NCI-H2171 treated with DMSO at 0.1 percent for 48 hours (cell line): ENCODE data around the gene OR4D1.

ENCODE experiments used
- DNase-seq: peaks from one replicate; lab custom pipeline; 2025; lab: John Stamatoyannopoulos, UW

The OR4D1 gene

DNA sequence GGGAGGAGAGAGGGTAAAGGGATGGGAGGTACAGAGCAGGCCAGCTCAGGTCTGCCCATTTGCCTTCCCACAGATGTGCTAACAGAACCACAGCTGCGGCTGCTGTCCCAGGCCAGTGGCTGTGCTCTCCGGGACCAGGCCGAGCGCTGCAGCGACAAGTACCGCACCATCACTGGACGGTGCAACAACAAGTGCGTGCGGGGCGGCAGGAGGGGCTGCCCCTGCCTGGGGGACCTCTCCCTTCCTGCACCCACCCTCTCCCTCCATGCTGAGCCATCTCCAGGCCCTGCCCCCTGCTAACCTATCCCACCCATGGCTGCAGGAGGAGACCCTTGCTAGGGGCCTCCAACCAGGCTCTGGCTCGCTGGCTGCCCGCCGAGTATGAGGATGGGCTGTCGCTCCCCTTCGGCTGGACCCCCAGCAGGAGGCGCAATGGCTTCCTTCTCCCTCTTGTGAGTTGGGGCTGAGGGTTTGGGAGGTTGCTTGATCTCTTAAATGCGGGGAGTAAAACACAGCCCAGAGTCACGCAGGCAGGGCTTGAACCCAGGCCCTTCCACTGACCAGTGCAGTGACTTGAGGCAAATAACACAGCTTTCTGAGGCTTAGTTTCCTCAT lies 45.6 kb downstream of the OR4D1 start:
- no peak for DNase-seq

GRCh38 chr17:58195518-58196123 lies 47.4 kb downstream of the OR4D1 start:
- no peak for DNase-seq

DNA sequence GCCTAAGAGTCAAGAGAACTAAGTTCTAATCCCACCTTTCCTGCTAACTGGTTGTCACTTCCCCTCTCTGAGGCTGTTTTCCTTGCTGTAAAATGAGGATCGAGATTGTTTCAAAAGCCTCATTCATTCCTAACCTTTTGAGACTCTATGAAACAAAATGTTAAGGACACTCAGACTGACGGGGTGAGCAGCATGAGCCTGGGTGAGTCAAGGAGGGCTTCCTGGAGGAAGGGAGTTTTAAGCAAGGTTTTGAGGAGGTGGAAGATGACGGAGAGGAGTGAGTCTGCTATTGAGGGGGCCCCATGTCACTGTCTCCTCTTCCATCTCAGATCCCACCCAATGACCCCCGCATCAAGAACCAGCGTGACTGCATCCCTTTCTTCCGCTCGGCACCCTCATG lies 48.4 kb downstream of the OR4D1 start:
- DNase-seq, result no peak

- DNase-seq, result peak; percentile 35
These were observed 51.9 kb downstream of the OR4D1 start for GRCh38 chr17:58200024-58200633.

DNA sequence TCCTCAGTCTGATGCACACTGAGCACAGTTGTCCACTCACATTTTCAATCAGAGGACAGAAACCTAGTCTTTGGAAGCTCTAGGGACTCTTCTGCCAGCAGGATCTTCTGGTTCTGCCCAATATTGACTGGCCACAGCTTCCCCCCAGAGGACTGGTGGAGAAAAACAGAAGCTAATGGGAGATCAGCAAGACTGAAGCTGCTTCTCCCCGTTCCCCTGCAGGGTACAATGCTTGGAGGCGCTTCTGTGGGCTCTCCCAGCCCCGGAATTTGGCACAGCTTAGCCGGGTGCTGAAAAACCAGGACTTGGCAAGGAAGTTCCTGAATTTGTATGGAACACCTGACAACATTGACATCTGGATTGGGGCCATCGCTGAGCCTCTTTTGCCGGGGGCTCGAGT lies 54.7 kb downstream of the OR4D1 start:
- DNase-seq, result no peak

- no peak for DNase-seq
These were observed 56.6 kb downstream of the OR4D1 start for GRCh38 chr17:58204796-58205195.

GRCh38 chr17:58205936-58206335 lies 57.8 kb downstream of the OR4D1 start:
- DNase-seq, result no peak

DNA sequence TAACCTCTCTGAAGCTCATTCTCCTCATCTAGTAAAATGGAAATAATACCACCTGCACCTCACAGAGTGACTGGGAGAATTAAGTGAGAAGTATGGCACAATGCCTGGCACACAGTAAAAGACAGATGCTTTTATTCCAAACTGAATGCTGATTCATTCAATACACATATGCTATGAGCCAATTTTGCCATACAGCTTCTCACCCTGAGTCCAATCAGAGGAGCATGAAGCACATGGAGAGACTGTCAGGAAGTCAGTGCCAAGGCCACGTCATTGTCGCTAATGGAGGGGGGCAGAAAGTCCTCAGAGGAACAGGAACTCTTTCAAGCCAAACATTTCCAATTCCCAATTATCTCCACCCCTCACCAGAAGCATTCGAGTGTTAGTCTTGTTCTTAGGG lies 59.3 kb downstream of the OR4D1 start:
- no peak for DNase-seq

- no peak for DNase-seq
These were observed 60.2 kb downstream of the OR4D1 start for GRCh38 chr17:58208344-58208743.
